Endothelial cell of umbilical vein (primary cell): ENCODE data around the gene KRTAP19-4.

ENCODE experiments used
- CTCF ChIP-seq, 2 donors: IDR thresholded peaks; 1 replicate in 1 of 2; 2 replicates in 1 of 2; pipeline ENCODE4 v1.5.1; 2011; ENCODE audit warnings: low read length in 2 of 2, mild to moderate bottlenecking in 2 of 2, moderate library complexity in 2 of 2, control low read depth in 1 of 2, inconsistent platforms in 1 of 2, low read depth in 1 of 2; ENCODE audit not compliant: insufficient read depth in 1 of 2; ENCODE audit errors: extremely low read depth in 1 of 2
- EZH2 ChIP-seq: IDR thresholded peaks from 2 replicates; pipeline ENCODE4 v1.6.1; 2012; ENCODE audit warnings: borderline replicate concordance, low read depth, mild to moderate bottlenecking, moderate library complexity, low read length, inconsistent platforms; ENCODE audit not compliant: severe bottlenecking
- MYC ChIP-seq: IDR thresholded peaks from one replicate; pipeline ENCODE4 v1.6.1; 2011; ENCODE audit warnings: mild to moderate bottlenecking, low read depth, low read length

GRCh38 chr21:30515681-30516080 lies 18.7 kb upstream of the KRTAP19-4 start:
- TF ChIP-seq EZH2: no peak
- TF ChIP-seq MYC: no peak
- TF ChIP-seq CTCF (IDR thresholded peaks at IDR 0.05; ENCODE audit: extremely low read depth in 1 of 2, insufficient read depth in 1 of 2, low read depth in 1 of 2, low read length in 2 of 2): no peak
